ENCODE measurements around the gene ATXN1. TPM values are rescaled to one million over a fixed set of nuclear protein-coding genes. Genes with fewer than 3 reads are reported as not detected.

The ATXN1 gene
- total RNA-seq, 1 experiment from 2014 or later, result 19.7 TPM

- Mint-ChIP-seq H3K4me3 (ENCODE audit: low read depth, unreplicated experiment) (no peak overlapping the region), H3K9me3 (ENCODE audit: low read depth, unreplicated experiment) (peaks cover 2% of the 10 kb centered on the region), H3K4me1 (ENCODE audit: low read depth, unreplicated experiment) (peaks cover 8% of the 10 kb centered on the region), H3K36me3 (ENCODE audit: insufficient read depth, unreplicated experiment) (no peaks in the 10 kb centered on the region), H3K27me3 (ENCODE audit: unreplicated experiment) (no peaks in the 10 kb centered on the region), H3K27ac (ENCODE audit: unreplicated experiment) (no peak overlapping the region)
- BruUV-seq (replicated peaks), result no TSS peak
- DNase-seq, result no peak
- intact Hi-C loops (cut with micrococcal nuclease; ENCODE audit: unreplicated experiment), result no loop called here
- CTCF ChIA-PET, result no interaction called here
- no peak for TF ChIP-seq CTCF (IDR thresholded peaks at IDR 0.05; ENCODE audit: unreplicated experiment)
Observed at GRCh38 chr6:16806363-16806762, 45.1 kb upstream of the ATXN1 start.

- no peak for TF ChIP-seq CTCF (IDR thresholded peaks at IDR 0.05; ENCODE audit: unreplicated experiment)
- peaks cover 15% of the 10 kb centered on the region for H3K4me1 Mint-ChIP-seq (ENCODE audit: low read depth, unreplicated experiment)
- no peak overlapping the region for H3K27ac Mint-ChIP-seq (ENCODE audit: unreplicated experiment)
- no peaks in the 10 kb centered on the region for H3K36me3 Mint-ChIP-seq (ENCODE audit: insufficient read depth, unreplicated experiment)
- CTCF ChIA-PET, result interaction anchor here (1.2 kb wide), 1 partner anchor 36 kb away, joined by 3 read pairs; no protein-coding TSS in a partner anchor
- peak; percentile 2 for DNase-seq
- no TSS peak for BruUV-seq (replicated peaks)
- peaks cover 2% of the 10 kb centered on the region for H3K9me3 Mint-ChIP-seq (ENCODE audit: low read depth, unreplicated experiment)
- H3K27me3 Mint-ChIP-seq (ENCODE audit: unreplicated experiment), result no peaks in the 10 kb centered on the region
- no peak overlapping the region for H3K4me3 Mint-ChIP-seq (ENCODE audit: low read depth, unreplicated experiment)
- intact Hi-C loops (cut with micrococcal nuclease; ENCODE audit: unreplicated experiment), result no loop called here
Observed at GRCh38 chr6:16805243-16805950, 44.1 kb upstream of the ATXN1 start.

- TF ChIP-seq CTCF (IDR thresholded peaks at IDR 0.05; ENCODE audit: unreplicated experiment), result no peak
- no TSS peak for BruUV-seq (replicated peaks)
- CTCF ChIA-PET, result interaction anchor here (1.2 kb wide), 1 partner anchor 37 kb away, joined by 3 read pairs; no protein-coding TSS in a partner anchor
Observed at GRCh38 chr6:16804546-16805242, 43.4 kb upstream of the ATXN1 start.

GRCh38 chr6:16803294-16804200 is 42.3 kb upstream of the ATXN1 start:
- H3K27ac Mint-ChIP-seq (ENCODE audit: unreplicated experiment), result no peak overlapping the region
- peaks cover 28% of the 10 kb centered on the region for H3K4me1 Mint-ChIP-seq (ENCODE audit: low read depth, unreplicated experiment)
- DNase-seq, result no peak
- no peaks in the 10 kb centered on the region for H3K36me3 Mint-ChIP-seq (ENCODE audit: insufficient read depth, unreplicated experiment)
- intact Hi-C loops (cut with micrococcal nuclease; ENCODE audit: unreplicated experiment), result no loop called here
- TF ChIP-seq CTCF (IDR thresholded peaks at IDR 0.05; ENCODE audit: unreplicated experiment), result no peak
- CTCF ChIA-PET, result interaction anchor here (0.5 kb wide), 1 partner anchor 141 kb away, joined by 7 read pairs; no protein-coding TSS in a partner anchor
- no peak overlapping the region for H3K4me3 Mint-ChIP-seq (ENCODE audit: low read depth, unreplicated experiment)
- H3K9me3 Mint-ChIP-seq (ENCODE audit: low read depth, unreplicated experiment), result no peaks in the 10 kb centered on the region
- no peaks in the 10 kb centered on the region for H3K27me3 Mint-ChIP-seq (ENCODE audit: unreplicated experiment)
- BruUV-seq (replicated peaks), result no TSS peak

More at GRCh38 chr6:16804546-16805242, 43.4 kb upstream of the ATXN1 start:
- Mint-ChIP-seq H3K4me3 (ENCODE audit: low read depth, unreplicated experiment) (no peak overlapping the region), H3K36me3 (ENCODE audit: insufficient read depth, unreplicated experiment) (no peaks in the 10 kb centered on the region), H3K9me3 (ENCODE audit: low read depth, unreplicated experiment) (peaks cover 2% of the 10 kb centered on the region), H3K27ac (ENCODE audit: unreplicated experiment) (no peak overlapping the region), H3K27me3 (ENCODE audit: unreplicated experiment) (no peaks in the 10 kb centered on the region), H3K4me1 (ENCODE audit: low read depth, unreplicated experiment) (peaks cover 22% of the 10 kb centered on the region)
- DNase-seq, result no peak
- intact Hi-C loops (cut with micrococcal nuclease; ENCODE audit: unreplicated experiment), result no loop called here

All from Calu3 (cell line).